ENCODE results near the gene HS1BP3. TPM values are rescaled to one million over a fixed set of nuclear protein-coding genes. Genes with fewer than 3 reads are reported as not detected.

Gene HS1BP3
- polyA plus RNA-seq, 4 donors = 18.5 to 39.7 (median 23.4) TPM

DNA sequence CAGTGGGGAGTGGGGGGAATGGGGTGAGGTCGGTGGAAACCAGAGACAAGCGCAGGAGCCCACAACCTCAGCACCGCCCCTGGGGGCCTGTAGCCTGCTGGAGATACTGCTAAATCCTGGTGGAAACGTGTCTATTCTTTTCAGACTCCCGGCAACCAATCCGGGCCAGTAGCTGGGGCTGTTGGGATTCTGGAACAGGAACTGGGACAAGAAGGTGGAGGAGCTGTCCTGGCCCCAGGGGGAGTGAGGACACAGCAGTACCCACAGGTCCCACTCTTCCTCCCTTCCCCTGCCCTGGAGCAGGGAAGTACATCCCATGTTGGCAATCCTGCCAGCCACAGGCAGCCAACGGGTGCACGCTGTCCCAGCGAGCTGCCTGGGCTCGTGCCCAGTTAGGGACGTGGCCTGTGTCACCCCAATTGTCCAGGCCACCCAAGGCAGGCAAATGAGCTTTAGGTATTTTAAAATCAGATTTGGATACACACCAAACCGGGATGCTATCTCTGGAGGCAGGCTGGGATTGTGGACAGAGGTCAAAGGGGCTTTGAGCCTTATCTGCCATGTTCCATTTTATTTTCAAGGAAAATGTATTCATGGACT, 51.8 kb downstream of the HS1BP3 start:
- peaks cover 0 to 3% of the 10 kb centered on the region in 2 donors for H3K9me3 ChIP-seq (ENCODE audit: control insufficient read depth in 2 of 2, insufficient read depth in 1 of 2, low read depth in 1 of 2, low read length in 1 of 2)
- FAIRE-seq (no peak), DNase-seq (no peak)
- H3K27ac ChIP-seq (ENCODE audit: low read depth in 1 of 3, low read length in 2 of 3) = peak overlapping the region in 1 of 3 donors; percentile 52
- H3K36me3 ChIP-seq (ENCODE audit: control insufficient read depth in 3 of 3, insufficient read depth in 2 of 3, low read depth in 1 of 3, low read length in 3 of 3) = peaks cover 0 to 2% (median 0%) of the 10 kb centered on the region in 3 donors
- H3K27me3 ChIP-seq (ENCODE audit: control insufficient read depth in 3 of 3, insufficient read depth in 3 of 3, low read length in 3 of 3) = no peaks in the 10 kb centered on the region
- no peak overlapping the region for H3K4me3 ChIP-seq (ENCODE audit: low read depth in 1 of 3, low read length in 3 of 3)
- WGBS, 3 donors = 62 to 81% (median 73%) methylated on average over 10 to 12 of the region's 12 CpGs
- H3K4me1 ChIP-seq (ENCODE audit: control insufficient read depth in 3 of 3, insufficient read depth in 2 of 3, low read depth in 1 of 3, low read length in 2 of 3) = peaks cover 0 to 30% (median 13%) of the 10 kb centered on the region in 3 donors

DNA sequence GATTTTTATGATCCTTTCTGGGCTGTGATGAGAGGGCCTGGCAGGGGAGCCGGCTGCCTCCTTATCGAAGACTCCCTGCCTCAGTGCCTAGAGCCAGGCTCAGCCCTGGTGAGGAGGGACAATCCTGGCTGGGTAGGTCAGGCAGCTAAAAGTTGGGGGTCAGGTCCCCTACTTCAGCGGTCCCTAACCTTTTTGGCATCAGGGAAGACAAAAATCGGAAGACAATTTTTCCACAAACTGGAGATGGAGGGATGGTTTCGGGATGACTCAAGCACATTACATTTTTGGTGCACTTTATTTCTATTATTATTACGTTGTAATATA, 53.1 kb downstream of the HS1BP3 start:
- no peaks in the 10 kb centered on the region for H3K27me3 ChIP-seq (ENCODE audit: control insufficient read depth in 3 of 3, insufficient read depth in 3 of 3, low read length in 3 of 3)
- H3K9me3 ChIP-seq (ENCODE audit: control insufficient read depth in 2 of 2, insufficient read depth in 1 of 2, low read depth in 1 of 2, low read length in 1 of 2) = peaks cover 0 to 3% of the 10 kb centered on the region in 2 donors
- WGBS, 3 donors = 89 to 94% (median 93%) methylated on average over 6 of the region's 6 CpGs
- FAIRE-seq (no peak), DNase-seq (no peak)
- no peak overlapping the region for H3K4me3 ChIP-seq (ENCODE audit: low read depth in 1 of 3, low read length in 3 of 3)
- peaks cover 0 to 43% (median 13%) of the 10 kb centered on the region in 3 donors for H3K4me1 ChIP-seq (ENCODE audit: control insufficient read depth in 3 of 3, insufficient read depth in 2 of 3, low read depth in 1 of 3, low read length in 2 of 3)
- peaks cover 0 to 2% (median 0%) of the 10 kb centered on the region in 3 donors for H3K36me3 ChIP-seq (ENCODE audit: control insufficient read depth in 3 of 3, insufficient read depth in 2 of 3, low read depth in 1 of 3, low read length in 3 of 3)
- peak overlapping the region; percentile 16 to 91 (median 24) for H3K27ac ChIP-seq (ENCODE audit: low read depth in 1 of 3, low read length in 2 of 3)

GRCh38 chr2:20596973-20597859, 53.7 kb downstream of the HS1BP3 start:
- WGBS, 3 donors = 58 to 75% (median 71%) methylated on average over 9 of the region's 9 CpGs
- H3K27me3 ChIP-seq (ENCODE audit: control insufficient read depth in 3 of 3, insufficient read depth in 3 of 3, low read length in 3 of 3) = no peaks in the 10 kb centered on the region
- peak overlapping the region; percentile 16 to 91 (median 24) for H3K27ac ChIP-seq (ENCODE audit: low read depth in 1 of 3, low read length in 2 of 3)
- H3K4me1 ChIP-seq (ENCODE audit: control insufficient read depth in 3 of 3, insufficient read depth in 2 of 3, low read depth in 1 of 3, low read length in 2 of 3) = peaks cover 0 to 49% (median 13%) of the 10 kb centered on the region in 3 donors
- H3K9me3 ChIP-seq (ENCODE audit: control insufficient read depth in 2 of 2, insufficient read depth in 1 of 2, low read depth in 1 of 2, low read length in 1 of 2) = peaks cover 0 to 3% of the 10 kb centered on the region in 2 donors
- peaks cover 0 to 2% (median 0%) of the 10 kb centered on the region in 3 donors for H3K36me3 ChIP-seq (ENCODE audit: control insufficient read depth in 3 of 3, insufficient read depth in 2 of 3, low read depth in 1 of 3, low read length in 3 of 3)
- DNase-seq (no peak), FAIRE-seq (no peak)
- no peak overlapping the region for H3K4me3 ChIP-seq (ENCODE audit: low read depth in 1 of 3, low read length in 3 of 3)

DNA sequence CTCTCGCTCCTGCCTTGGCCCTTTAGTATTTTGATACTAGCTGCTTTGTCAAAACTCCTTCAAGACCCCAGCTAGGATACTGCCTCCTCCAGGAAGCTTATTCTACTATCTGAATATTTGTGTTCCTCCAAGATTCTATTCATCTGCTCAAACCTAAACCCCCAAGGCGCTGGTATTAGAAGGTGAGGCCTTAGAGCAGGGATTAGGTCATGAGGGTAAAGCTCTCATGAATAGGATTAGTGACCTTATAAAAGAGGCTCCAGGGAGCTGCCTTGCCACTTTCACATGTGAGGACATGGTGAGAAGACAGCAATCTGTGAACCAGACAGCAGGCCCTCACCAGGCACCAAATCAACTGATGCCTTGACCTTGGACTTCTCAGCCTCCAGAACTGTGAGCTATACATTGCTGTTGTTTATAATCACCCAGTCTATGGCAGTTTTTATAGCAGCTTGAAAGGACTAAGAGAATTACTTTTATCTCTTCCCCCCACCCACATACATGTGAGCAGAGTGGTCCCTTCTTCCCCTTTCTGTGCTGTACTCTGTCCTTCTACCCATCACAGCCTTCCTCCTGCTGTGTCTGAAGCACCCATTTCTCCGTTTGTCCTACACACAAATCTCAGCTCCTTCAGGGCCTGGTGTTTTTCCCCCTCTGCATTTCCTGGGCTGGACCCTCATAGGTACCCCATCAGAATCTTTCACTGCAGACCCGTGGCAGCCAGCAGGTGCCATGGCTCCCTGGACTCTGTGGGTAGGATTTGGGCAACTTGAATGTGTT, 54.5 kb downstream of the HS1BP3 start:
- Histone ChIP-seq H3K27me3 (ENCODE audit: control insufficient read depth in 3 of 3, insufficient read depth in 3 of 3, low read length in 3 of 3) (no peaks in the 10 kb centered on the region), H3K9me3 (ENCODE audit: control insufficient read depth in 2 of 2, insufficient read depth in 1 of 2, low read depth in 1 of 2, low read length in 1 of 2) (peaks cover 0 to 3% of the 10 kb centered on the region in 2 donors), H3K4me3 (ENCODE audit: low read depth in 1 of 3, low read length in 3 of 3) (no peak overlapping the region), H3K36me3 (ENCODE audit: control insufficient read depth in 3 of 3, insufficient read depth in 2 of 3, low read depth in 1 of 3, low read length in 3 of 3) (peaks cover 0 to 2% (median 0%) of the 10 kb centered on the region in 3 donors), H3K27ac (ENCODE audit: low read depth in 1 of 3, low read length in 2 of 3) (peak overlapping the region in 2 of 3 donors; percentile 16 to 91), H3K4me1 (ENCODE audit: control insufficient read depth in 3 of 3, insufficient read depth in 2 of 3, low read depth in 1 of 3, low read length in 2 of 3) (peaks cover 0 to 49% (median 13%) of the 10 kb centered on the region in 3 donors)
- no peak for DNase-seq
- WGBS, 3 donors = 85 to 95% (median 86%) methylated on average over 4 of the region's 4 CpGs
- no peak for FAIRE-seq

DNA sequence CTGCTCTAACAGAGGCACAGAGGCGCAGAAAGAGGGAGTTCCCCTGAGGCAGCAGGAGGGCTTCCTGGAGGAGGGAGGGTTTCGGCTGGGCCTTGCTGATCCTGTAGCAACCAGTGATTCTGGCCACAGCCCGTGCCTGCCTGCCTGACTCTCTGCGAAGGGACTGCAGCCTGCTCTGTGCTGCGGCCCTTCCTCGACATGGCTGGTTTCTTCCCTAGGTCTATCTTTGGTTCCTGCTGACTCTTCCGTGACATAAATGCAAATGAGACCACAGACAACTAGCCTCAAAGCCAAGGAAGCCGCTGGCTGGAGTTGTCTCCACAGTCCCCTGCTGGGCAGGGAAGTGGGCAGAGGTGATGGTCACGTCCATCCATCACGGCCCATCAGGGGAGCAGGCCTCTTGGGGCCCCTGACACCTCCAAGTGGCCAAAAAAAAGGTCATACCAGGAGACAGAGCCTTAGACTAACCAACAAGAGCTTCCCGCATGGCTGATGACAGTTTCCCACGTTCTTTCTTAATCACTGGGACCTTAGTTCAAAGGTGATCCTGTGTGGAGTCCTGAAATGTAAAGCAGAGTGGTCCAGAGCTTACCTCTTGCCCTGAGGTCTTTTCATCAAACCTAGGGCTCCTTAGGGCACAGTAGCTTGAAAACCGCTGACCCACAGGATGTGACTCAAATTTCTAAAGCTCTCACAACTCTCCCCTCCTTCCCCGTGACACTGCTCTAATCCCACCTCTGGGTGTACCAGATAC, 55.3 kb downstream of the HS1BP3 start:
- H3K9me3 ChIP-seq (ENCODE audit: control insufficient read depth in 2 of 2, insufficient read depth in 1 of 2, low read depth in 1 of 2, low read length in 1 of 2) = peaks cover 0 to 3% of the 10 kb centered on the region in 2 donors
- peaks cover 0 to 54% (median 13%) of the 10 kb centered on the region in 3 donors for H3K4me1 ChIP-seq (ENCODE audit: control insufficient read depth in 3 of 3, insufficient read depth in 2 of 3, low read depth in 1 of 3, low read length in 2 of 3)
- H3K36me3 ChIP-seq (ENCODE audit: control insufficient read depth in 3 of 3, insufficient read depth in 2 of 3, low read depth in 1 of 3, low read length in 3 of 3) = peaks cover 0 to 2% (median 0%) of the 10 kb centered on the region in 3 donors
- H3K27ac ChIP-seq (ENCODE audit: low read depth in 1 of 3, low read length in 2 of 3) = peak overlapping the region in 1 of 3 donors; percentile 91
- 71 to 82% (median 72%) methylated on average over 13 to 14 of the region's 14 CpGs for WGBS, 3 donors
- DNase-seq (no peak), FAIRE-seq (no peak)
- H3K4me3 ChIP-seq (ENCODE audit: low read depth in 1 of 3, low read length in 3 of 3) = no peak overlapping the region
- no peaks in the 10 kb centered on the region for H3K27me3 ChIP-seq (ENCODE audit: control insufficient read depth in 3 of 3, insufficient read depth in 3 of 3, low read length in 3 of 3)

DNA sequence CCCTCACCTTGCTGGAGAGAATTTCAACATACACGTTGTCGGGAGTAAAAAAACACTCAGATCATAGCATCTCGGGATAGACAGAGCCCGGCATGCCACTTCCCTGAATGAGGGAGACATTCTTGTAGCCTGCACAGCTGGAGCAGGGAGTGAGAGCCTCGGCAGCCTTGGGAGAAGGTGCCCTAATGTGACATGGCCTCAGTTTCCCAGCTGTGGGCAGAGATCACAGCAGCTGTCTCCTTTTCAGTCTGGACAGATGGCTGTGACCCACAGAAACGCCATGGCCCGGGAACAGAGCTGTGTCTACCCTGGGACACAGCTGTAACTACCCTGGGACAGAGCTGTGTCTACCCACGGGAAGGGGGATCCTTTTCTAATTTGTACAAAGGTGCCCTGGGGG, 55.9 kb downstream of the HS1BP3 start:
- Histone ChIP-seq H3K36me3 (ENCODE audit: control insufficient read depth in 3 of 3, insufficient read depth in 2 of 3, low read depth in 1 of 3, low read length in 3 of 3) (peaks cover 0 to 2% (median 0%) of the 10 kb centered on the region in 3 donors), H3K27me3 (ENCODE audit: control insufficient read depth in 3 of 3, insufficient read depth in 3 of 3, low read length in 3 of 3) (no peaks in the 10 kb centered on the region), H3K4me3 (ENCODE audit: low read depth in 1 of 3, low read length in 3 of 3) (no peak overlapping the region), H3K27ac (ENCODE audit: low read depth in 1 of 3, low read length in 2 of 3) (peak overlapping the region in 1 of 3 donors; percentile 91), H3K4me1 (ENCODE audit: control insufficient read depth in 3 of 3, insufficient read depth in 2 of 3, low read depth in 1 of 3, low read length in 2 of 3) (peaks cover 0 to 54% (median 13%) of the 10 kb centered on the region in 3 donors), H3K9me3 (ENCODE audit: control insufficient read depth in 2 of 2, insufficient read depth in 1 of 2, low read depth in 1 of 2, low read length in 1 of 2) (peaks cover 0 to 3% of the 10 kb centered on the region in 2 donors)
- no peak for DNase-seq
- no peak for FAIRE-seq
- 87 to 89% (median 89%) methylated on average over 8 of the region's 8 CpGs for WGBS, 3 donors

- Histone ChIP-seq H3K27me3 (ENCODE audit: control insufficient read depth in 3 of 3, insufficient read depth in 3 of 3, low read length in 3 of 3) (no peaks in the 10 kb centered on the region), H3K36me3 (ENCODE audit: control insufficient read depth in 3 of 3, insufficient read depth in 2 of 3, low read depth in 1 of 3, low read length in 3 of 3) (peaks cover 0 to 2% (median 0%) of the 10 kb centered on the region in 3 donors), H3K9me3 (ENCODE audit: control insufficient read depth in 2 of 2, insufficient read depth in 1 of 2, low read depth in 1 of 2, low read length in 1 of 2) (peaks cover 0 to 3% of the 10 kb centered on the region in 2 donors), H3K27ac (ENCODE audit: low read depth in 1 of 3, low read length in 2 of 3) (peak overlapping the region in 2 of 3 donors; percentile 4 to 84), H3K4me3 (ENCODE audit: low read depth in 1 of 3, low read length in 3 of 3) (no peak overlapping the region), H3K4me1 (ENCODE audit: control insufficient read depth in 3 of 3, insufficient read depth in 2 of 3, low read depth in 1 of 3, low read length in 2 of 3) (peaks cover 0 to 51% (median 13%) of the 10 kb centered on the region in 3 donors)
- 94 to 95% (median 94%) methylated on average over 6 of the region's 6 CpGs for WGBS, 3 donors
- FAIRE-seq (no peak), DNase-seq (no peak)
Measured at GRCh38 chr2:20594048-20594750, 56.7 kb downstream of the HS1BP3 start.

Measured in small intestine (tissue), 7 donors.